LNCaP clone FGC (cell line): Measurements from ENCODE around the gene TTC8.
"Not testable (repeated sequence)": the region's sequence is repeated elsewhere in the genome, so short reads cannot be mapped to it uniquely, and the experiment has no call there.

ENCODE experiments used
- DNase-seq: peaks from one replicate; pipeline ENCODE4 v3.0.0-alpha.2; 2011; ENCODE audit warnings: low read depth
- H3K4me3 ChIP-seq: 2 replicates; pipeline ENCODE4 v1.5.1; 2011; ENCODE audit warnings: mild to moderate bottlenecking, low read depth, low read length, control low read depth
- CTCF ChIP-seq: IDR thresholded peaks from 2 replicates; pipeline ENCODE4 v1.5.1; 2012; ENCODE audit warnings: mild to moderate bottlenecking; ENCODE audit not compliant: control insufficient read depth, insufficient read depth; ENCODE audit errors: extremely low read depth

The TTC8 gene

GRCh38 chr14:88804035-88804434 lies 20.4 kb upstream of the TTC8 start:
- no peak for TF ChIP-seq CTCF
- H3K4me3 ChIP-seq, result no peak overlapping the region
- DNase-seq, result no peak

- no peak for DNase-seq
- no peak for TF ChIP-seq CTCF
- no peak overlapping the region for H3K4me3 ChIP-seq
Measured at GRCh38 chr14:88804477-88804876, 20.0 kb upstream of the TTC8 start.

- no peak for TF ChIP-seq CTCF
- DNase-seq, result no peak
- H3K4me3 ChIP-seq, result no peak overlapping the region
Measured at GRCh38 chr14:88808359-88808758, 16.1 kb upstream of the TTC8 start.

- TF ChIP-seq CTCF, result no peak
- no peak overlapping the region for H3K4me3 ChIP-seq
- no peak for DNase-seq
Measured at GRCh38 chr14:88815980-88816379, 8.5 kb upstream of the TTC8 start.

GRCh38 chr14:88818018-88818417 lies 6.4 kb upstream of the TTC8 start:
- no peak for TF ChIP-seq CTCF
- DNase-seq, result no peak
- H3K4me3 ChIP-seq, result no peak overlapping the region

GRCh38 chr14:88819674-88820073 lies 4.8 kb upstream of the TTC8 start:
- not testable (repeated sequence) for DNase-seq, H3K4me3 ChIP-seq

GRCh38 chr14:88821378-88821777 lies 3.1 kb upstream of the TTC8 start:
- H3K4me3 ChIP-seq, result no peak overlapping the region
- DNase-seq, result no peak
- TF ChIP-seq CTCF, result no peak

GRCh38 chr14:88821888-88822287 lies 2.6 kb upstream of the TTC8 start:
- H3K4me3 ChIP-seq, result no peak overlapping the region
- no peak for TF ChIP-seq CTCF
- DNase-seq, result no peak
